HG03442 (cell line): ENCODE data around the gene SPATA4.

Source experiments
- ATAC-seq: cut with Tn5 transposase; IDR thresholded peaks from one replicate; pipeline ENCODE4 v1.9.1; 2021; ENCODE audit warnings: mild to moderate bottlenecking, moderate library complexity; ENCODE audit not compliant: unreplicated experiment

SPATA4 gene

GRCh38 chr4:176189891-176190795, 5.2 kb downstream of the SPATA4 start:
- no peak for ATAC-seq

GRCh38 chr4:176188654-176189053, 6.7 kb downstream of the SPATA4 start:
- ATAC-seq = no peak

DNA sequence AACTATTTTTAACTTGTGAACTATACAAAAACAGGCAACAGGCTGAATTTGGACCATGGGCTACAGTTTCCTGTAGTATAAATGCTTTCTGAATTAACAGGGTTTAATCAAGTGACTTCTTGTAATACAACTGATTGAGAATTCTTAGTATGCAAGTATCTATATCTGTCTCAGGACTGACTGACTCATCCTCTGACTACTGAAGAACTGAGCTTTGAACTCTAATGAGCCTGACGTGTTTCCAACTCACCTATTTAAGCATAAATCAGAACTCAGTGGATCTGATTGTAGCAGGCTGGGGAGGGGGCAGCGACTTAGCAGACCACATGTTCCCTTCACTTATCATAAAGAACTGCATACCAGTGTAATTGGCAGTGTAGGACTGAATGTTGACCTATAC, 7.8 kb downstream of the SPATA4 start:
- no peak for ATAC-seq

DNA sequence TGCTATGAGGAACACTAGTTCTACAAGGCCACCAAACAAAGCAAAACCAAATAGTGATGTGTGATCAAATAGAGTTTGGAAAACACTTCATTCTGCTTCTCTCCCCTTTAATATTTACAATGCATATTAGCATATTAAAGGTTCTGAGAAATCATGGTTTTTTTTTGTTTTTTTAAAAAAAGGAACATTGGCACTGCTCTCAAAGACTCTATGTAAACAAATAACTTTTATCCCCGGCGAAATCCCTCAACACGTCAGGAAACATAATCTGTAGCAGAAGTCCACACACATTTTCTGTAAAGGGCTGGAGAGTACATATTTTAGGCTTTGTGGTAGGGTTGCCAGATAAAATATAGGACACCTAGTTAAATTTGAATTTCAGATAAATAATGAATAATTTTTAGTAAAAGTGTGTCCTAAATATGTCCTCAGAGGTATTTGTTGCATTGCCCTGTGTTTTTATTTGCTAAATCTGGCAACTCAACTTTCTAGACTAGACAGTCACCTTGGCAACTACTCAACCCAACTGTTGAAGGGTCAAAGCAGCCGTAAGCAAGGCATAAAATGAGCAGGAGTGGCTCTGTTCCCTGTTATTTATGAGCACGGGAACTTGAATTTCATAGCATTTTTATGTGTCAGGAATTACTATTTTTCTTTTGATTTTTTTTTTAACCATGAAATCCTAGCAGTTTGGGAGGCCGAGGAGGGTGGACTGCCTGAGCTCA, 8.6 kb downstream of the SPATA4 start:
- ATAC-seq = no peak

DNA sequence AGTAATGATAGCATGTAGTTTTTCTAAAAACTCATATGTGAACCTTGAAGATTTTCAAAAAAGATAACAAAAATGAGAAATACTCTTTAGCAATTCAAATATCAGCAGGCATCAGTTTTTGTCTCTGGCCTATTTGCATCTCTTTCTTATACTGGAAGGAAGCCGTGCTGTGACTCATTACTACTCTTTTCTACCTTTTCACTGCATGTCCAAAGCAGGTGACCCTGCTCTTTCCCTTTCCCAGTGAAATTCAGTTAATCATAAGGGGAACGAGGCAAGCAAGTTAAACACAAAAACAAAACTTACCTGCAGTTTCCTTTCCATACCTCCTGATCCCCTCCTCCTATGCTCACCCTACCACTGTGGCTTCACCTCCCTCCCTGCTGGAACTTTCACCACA, 9.3 kb downstream of the SPATA4 start:
- ATAC-seq = no peak

GRCh38 chr4:176185051-176185450, 10.3 kb downstream of the SPATA4 start:
- ATAC-seq = no peak

GRCh38 chr4:176163041-176163440, 32.3 kb downstream of the SPATA4 start:
- no peak for ATAC-seq

DNA sequence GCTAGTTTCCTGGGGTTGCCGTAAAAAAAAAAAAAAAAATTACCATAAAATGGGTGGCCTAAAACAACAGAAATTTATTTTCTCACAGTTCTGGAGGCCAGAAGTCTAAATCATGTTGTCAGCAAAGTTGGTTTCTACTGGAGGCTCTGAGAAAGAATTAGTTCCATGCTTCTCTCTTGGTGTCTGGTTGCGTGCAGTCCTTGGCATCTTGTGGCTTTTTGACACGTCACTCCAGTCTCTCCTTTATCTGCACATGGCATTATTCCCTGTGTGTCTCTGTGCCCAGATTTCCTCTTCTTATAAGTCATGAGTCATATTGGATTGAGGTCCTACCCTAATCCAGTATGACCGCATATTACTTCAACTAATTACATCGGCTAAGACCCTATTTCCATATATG, 38.7 kb downstream of the SPATA4 start:
- ATAC-seq = no peak

- no peak for ATAC-seq
Observed at GRCh38 chr4:176153124-176153523, 42.3 kb downstream of the SPATA4 start.

GRCh38 chr4:176150704-176151103, 44.7 kb downstream of the SPATA4 start:
- ATAC-seq = no peak

- peak; percentile 45 for ATAC-seq
Observed at GRCh38 chr4:176150356-176150682, 45.1 kb downstream of the SPATA4 start.

GRCh38 chr4:176149680-176150355, 45.6 kb downstream of the SPATA4 start:
- no peak for ATAC-seq

GRCh38 chr4:176142253-176142652, 53.1 kb downstream of the SPATA4 start:
- ATAC-seq = no peak

- no peak for ATAC-seq
Observed at GRCh38 chr4:176139518-176139917, 55.9 kb downstream of the SPATA4 start.

- ATAC-seq = no peak
Observed at GRCh38 chr4:176137631-176138030, 57.8 kb downstream of the SPATA4 start.

- ATAC-seq = no peak
Observed at GRCh38 chr4:176134670-176135069, 60.7 kb downstream of the SPATA4 start.
